Fibroblast of peridontal ligament (primary cell): ENCODE results near the gene ERGIC3.
"Not testable (repeated sequence)": the region's sequence is repeated elsewhere in the genome, so short reads cannot be mapped to it uniquely, and the experiment has no call there.

Source experiments
- DNase-seq: peaks from one replicate; pipeline ENCODE4 v3.0.0-alpha.2; 2010; ENCODE audit errors: extremely low read depth

Gene ERGIC3

DNA sequence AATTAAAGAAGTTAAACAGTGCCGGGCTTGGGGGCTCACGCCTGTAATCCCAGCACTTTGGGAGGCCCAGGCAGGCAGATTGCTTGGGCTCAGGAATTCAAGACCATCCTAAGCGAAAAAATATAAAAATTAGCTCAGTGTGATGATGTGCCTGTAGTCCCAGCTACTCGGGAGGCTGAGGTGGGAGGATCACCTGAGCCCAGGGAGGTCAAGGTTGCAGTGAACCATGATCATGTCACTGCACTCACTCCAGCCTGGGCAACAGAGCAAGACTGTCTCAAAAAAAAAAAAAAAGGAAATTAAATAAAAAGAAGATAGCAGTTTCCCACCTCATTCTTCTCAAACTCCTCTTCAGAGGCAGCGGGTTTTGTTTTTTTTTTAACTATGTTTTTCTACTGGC lies 24.1 kb upstream of the ERGIC3 start:
- DNase-seq = not testable (repeated sequence)

- no peak for DNase-seq
Measured at GRCh38 chr20:35518955-35519354, 22.9 kb upstream of the ERGIC3 start.

GRCh38 chr20:35523298-35523888 lies 18.5 kb upstream of the ERGIC3 start:
- no peak for DNase-seq

GRCh38 chr20:35525639-35526038 lies 16.2 kb upstream of the ERGIC3 start:
- no peak for DNase-seq

DNA sequence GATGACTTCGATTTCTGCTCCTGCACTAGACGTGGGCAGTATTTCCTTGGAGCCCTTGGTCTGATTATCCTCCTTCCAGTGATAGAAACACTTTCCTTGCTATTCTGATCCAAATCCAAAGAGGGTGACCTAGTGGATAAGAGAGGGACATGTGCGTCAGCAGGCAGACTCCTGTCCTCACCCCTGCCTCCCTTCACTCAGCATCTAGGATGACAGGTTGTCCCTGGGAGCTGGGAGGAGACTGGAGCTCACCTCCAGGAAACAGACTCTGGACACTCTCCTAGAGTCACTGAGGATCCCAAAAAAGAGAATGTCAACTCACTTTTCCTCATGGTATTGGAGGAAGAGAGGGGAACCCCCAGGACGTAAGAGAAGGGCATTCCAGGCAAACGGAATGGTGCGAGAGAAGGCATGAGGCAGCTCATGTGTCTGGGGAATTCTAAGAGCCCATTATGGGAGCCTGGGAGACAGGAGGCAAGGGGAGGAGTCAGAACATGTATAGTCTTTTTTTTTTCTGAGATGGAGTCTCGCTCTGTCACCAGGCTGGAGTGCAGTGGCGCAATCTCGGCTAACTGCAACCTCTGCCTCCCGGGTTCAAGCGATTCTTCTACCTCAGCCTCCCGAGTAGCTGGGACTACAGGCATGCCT lies 14.6 kb upstream of the ERGIC3 start:
- DNase-seq = no peak

- no peak for DNase-seq
Measured at GRCh38 chr20:35529552-35529951, 12.3 kb upstream of the ERGIC3 start, which contains the start of gene C20orf173. Gene C20orf173 (minus strand): TSS chr20:35529652. CDS start chr20:35529373, 279 bp downstream.

DNA sequence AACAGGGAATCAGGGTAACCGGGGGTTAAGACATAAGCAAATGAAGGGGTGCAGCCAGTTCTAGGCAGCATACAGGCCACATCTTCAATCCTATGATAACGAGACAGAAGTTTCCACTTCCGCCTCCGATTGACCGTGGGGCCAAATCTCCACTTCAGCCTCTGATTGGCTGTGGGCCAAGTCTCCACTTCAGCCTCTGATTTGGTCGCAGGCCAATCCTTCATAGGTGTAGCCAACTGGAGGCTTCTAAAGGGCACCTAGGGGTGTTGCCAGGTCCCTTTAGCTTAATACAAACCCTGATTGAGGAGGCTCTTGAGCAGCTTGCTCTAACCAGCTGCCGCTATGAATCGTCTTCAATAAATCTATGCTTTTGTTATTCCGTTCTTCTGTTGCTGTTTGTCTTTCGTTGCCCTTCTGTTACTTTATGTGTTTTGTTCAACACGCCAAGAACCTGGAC lies 2.1 kb upstream of the ERGIC3 start:
- DNase-seq = no peak

DNA sequence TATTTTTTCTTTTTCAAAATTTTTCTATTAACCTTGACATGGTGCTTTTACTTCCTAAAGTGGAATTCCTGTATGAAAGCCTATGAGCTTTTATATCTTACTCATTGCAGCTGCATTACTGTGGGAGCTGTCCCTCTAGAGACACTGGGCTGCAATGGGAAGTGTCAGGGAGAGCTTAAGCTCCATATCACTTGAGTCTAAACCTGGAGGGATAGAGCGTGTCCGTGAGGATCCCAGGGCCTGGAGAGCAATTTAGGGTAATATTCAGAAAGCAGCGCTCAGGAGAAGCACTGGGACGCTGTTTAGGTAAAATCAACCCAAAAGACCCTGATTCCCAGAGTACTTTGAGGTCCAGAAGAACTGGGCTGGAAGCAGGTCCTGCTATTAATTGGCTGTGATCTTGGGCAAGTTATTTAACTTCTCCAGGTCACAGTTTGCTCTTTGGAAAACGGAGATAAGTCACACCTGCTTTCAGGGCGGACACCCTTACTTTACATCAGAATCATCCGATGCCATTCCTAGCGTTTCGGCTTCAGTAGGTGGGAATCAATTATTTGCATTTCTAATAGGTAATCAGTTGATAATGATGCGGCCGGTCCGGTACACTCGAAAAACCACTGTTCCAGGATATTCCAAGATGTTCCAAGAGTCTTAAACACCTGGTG lies 628 bp upstream of the ERGIC3 start:
- DNase-seq = no peak

DNA sequence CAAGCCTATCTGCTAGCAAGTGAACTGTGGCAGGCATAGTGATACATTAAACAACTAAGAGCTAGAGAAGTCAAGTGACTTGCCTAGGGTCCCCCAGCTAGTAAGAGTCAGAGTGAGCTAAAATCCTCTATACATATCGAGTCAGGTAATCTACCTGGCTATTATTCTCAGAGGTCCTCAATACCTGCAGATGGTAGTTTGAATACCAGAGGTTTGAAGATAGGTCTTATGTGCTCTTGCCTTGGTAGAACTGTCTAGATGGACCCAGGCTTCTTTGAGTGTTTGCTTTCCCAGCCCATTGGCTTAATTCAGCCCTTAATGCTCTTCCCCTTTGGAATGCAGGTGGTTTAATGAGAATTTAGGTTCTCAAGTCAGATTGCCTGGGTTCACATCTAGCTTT lies 1.1 kb downstream of the ERGIC3 start:
- no peak for DNase-seq

DNA sequence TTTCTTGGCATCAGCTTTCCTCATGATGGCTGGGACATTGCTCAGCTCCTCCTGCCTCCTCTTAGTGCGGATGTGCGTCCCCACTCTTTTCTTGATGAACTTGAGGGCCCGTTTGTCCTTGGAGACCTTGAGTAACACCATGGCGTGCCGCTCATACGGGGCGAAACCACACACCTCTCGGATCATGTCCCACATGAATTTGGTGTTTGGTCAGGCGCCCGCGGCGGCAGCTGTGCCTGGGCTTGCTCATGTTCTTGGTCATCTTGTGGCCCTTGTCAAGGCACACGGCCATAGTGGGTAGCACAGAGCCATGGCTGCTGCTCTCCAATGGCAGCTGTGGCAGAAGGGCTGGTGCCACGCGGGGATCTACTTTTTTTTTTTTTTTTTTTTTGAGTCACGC lies 2.6 kb downstream of the ERGIC3 start:
- no peak for DNase-seq

GRCh38 chr20:35544941-35545340 lies 3.1 kb downstream of the ERGIC3 start:
- peak; percentile 14 for DNase-seq

DNA sequence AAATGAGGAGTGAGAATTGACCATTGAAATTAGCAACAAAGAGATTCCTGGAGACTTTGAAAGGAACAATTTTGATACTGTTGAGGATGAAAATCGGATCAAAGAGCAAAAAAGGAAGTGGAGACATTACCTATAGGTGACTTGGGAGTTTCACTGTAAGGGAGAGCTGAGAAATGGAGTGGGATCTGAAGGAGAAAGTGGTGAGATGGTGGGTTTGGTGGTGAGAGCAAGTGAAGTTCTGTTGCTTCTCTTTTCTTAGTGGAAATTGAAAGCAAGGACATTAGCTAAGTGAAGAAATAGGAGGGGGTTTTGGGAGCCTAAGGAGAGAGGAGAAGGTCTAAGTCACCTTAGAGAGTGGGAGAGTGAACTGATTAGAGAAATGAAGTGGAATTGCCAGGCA lies 4.2 kb downstream of the ERGIC3 start:
- no peak for DNase-seq

- DNase-seq = no peak
Measured at GRCh38 chr20:35547329-35547728, 5.5 kb downstream of the ERGIC3 start.

- DNase-seq = no peak
Measured at GRCh38 chr20:35551503-35551902, 9.6 kb downstream of the ERGIC3 start.

DNA sequence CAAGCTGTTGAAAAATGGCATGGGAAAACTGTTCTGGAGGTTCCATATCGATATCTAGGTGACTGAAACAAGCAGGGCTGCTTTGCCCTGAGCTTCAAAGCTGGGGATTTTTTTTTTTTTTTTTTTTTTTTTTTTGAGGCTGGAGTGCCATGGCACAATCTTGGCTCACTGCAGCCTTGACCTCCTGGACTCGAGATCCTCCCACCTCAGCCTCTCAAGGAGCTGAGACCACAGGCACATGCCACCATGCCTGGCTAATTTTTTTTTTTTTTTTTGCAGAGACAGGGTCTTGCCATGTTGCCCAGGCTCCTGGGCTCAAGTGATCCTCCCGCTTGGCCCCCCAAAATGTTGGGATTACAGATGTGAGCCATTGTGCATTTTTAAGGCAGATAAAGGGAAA lies 11.0 kb downstream of the ERGIC3 start:
- no peak for DNase-seq

GRCh38 chr20:35555461-35555860 lies 13.6 kb downstream of the ERGIC3 start:
- DNase-seq = not testable (repeated sequence)

DNA sequence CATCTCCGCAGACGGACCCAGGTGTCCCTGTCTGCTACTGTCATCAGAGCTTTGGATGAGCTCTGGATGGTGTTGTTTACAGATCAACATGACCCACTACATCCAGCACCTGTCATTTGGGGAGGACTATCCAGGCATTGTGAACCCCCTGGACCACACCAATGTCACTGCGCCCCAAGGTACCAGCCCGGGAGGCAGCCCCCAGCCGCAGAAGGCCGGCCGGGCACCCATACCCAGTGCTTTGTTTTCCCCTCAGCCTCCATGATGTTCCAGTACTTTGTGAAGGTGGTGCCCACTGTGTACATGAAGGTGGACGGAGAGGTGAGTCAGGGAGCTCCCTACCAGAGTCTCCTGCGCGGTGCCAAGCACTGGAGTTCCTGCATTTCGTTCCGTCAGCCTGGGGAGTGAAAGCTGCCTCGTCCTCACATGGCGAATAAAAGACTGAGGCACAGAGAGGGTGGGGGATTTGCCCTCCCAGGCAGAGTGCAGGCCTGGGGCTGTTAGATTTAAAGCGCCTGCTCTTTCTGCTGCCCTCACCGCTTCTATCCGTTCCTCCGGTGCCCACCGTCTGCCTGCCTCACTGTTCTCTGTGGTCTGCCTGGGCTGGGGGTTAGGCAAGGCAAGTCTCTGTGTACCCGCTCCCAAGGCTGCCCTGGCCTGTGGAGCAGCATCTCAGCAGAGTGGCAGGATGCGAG lies 14.2 kb downstream of the ERGIC3 start:
- DNase-seq = no peak

- no peak for DNase-seq
Measured at GRCh38 chr20:35556871-35557270, 15.0 kb downstream of the ERGIC3 start.

DNA sequence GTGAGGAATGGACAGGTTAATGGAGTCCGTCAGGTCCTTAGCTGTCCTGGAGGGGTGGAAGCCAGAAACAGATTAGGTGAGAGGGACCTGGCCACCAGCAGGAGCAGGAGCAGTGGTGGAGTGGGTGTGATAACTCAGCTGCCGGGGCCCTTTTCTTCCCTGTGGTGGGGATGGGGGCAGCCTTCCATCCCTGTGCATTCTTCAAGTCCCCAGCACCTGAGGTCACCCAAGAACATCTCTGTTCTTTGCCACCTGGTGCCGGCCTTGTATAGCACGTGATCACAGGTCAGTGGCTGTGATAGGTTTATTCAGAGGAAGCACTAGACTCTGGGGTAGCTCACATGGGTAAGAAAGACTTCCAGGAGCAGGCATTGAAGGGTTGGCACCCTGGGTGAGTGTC lies 16.6 kb downstream of the ERGIC3 start:
- no peak for DNase-seq

DNA sequence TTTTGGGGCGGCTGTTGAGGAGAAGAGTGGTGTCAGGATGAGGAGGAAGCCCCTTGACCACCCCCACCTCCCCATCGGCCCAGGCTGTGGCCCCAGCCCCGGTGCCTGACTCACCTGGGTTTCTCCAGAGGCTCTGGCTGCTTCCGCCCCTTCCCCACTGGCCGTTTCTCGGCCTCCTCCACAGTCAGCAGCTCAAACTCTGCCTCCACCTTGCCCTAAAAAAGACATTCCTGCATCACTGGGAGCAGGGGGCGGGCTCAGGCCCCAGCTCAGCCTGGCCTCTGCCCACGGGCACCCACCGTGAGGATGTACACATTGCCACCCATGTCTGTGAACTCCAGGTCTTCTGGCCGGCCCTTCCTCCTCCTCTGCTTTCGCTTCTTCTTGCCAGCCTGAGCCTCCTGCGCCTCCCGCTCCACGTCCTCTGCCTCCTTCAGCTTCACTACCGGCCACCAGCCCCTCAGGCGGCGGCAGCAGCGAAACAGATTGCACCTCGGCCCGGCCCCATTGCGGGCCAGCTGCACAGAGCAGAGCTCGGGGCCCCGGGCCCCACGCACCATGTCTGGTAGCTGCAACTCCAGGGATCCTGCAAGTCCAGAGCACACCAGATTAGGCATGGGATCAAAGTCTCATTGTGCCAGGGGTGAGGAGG lies 17.3 kb downstream of the ERGIC3 start:
- DNase-seq = no peak

GRCh38 chr20:35560105-35560511 lies 18.2 kb downstream of the ERGIC3 start:
- DNase-seq = no peak

GRCh38 chr20:35560541-35560940 lies 18.7 kb downstream of the ERGIC3 start:
- no peak for DNase-seq
